ENCODE measurements around the gene GPALPP1. TPM values are rescaled to one million over a fixed set of nuclear protein-coding genes. Genes with fewer than 3 reads are reported as not detected.
A peak's percentile ranks its signal among the peaks of the same experiment; 100 is the strongest.

GPALPP1 gene
- total and polyA plus RNA-seq, 4 donors: 7.9 to 45.0 (median 13.0) TPM

DNA sequence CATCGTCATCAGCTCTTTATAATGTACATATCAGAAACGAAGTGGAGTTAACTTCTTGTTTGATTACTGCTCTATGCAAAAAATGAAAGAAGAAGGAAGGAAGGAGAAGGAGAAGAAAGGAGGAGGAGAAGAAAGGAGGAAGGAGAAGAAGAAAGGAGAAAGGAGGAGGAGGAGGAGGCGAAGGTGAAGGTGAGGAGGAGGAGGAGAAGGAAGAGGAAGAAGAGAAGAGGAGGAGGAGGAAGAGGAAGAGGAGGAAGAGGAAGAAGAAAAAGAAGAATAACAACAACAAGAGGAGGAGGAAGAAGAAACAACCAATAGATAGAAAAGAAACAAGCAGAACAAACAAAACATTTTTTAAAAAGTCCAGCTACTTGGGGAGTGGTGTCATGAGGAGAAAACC, 13.1 kb upstream of the GPALPP1 start:
- ATAC-seq (ENCODE audit: insufficient read depth, low FRiP score) (no peak), DNase-seq (no peak)
- Histone ChIP-seq H3K9me3 (ENCODE audit: control insufficient read depth in 4 of 4, insufficient read depth in 3 of 4, low read length in 3 of 4) (no peaks in the 10 kb centered on the region), H3K27me3 (ENCODE audit: control insufficient read depth in 3 of 3, insufficient read depth in 3 of 3, low read length in 2 of 3) (no peaks in the 10 kb centered on the region), H3K4me3 (no peak overlapping the region), H3K9ac (ENCODE audit: insufficient read depth in 1 of 2, low read length in 2 of 2) (no peak overlapping the region), H3K36me3 (ENCODE audit: control insufficient read depth in 4 of 4, insufficient read depth in 4 of 4, low read length in 4 of 4) (peaks cover 5 to 32% (median 17%) of the 10 kb centered on the region in 4 donors), H3K4me1 (ENCODE audit: control insufficient read depth in 5 of 5, insufficient read depth in 5 of 5, low read length in 5 of 5) (peaks cover 0 to 5% (median 0%) of the 10 kb centered on the region in 5 donors), H3K27ac (ENCODE audit: low read depth in 1 of 2, low read length in 1 of 2) (no peak overlapping the region)
- TF ChIP-seq, protein P1, sequence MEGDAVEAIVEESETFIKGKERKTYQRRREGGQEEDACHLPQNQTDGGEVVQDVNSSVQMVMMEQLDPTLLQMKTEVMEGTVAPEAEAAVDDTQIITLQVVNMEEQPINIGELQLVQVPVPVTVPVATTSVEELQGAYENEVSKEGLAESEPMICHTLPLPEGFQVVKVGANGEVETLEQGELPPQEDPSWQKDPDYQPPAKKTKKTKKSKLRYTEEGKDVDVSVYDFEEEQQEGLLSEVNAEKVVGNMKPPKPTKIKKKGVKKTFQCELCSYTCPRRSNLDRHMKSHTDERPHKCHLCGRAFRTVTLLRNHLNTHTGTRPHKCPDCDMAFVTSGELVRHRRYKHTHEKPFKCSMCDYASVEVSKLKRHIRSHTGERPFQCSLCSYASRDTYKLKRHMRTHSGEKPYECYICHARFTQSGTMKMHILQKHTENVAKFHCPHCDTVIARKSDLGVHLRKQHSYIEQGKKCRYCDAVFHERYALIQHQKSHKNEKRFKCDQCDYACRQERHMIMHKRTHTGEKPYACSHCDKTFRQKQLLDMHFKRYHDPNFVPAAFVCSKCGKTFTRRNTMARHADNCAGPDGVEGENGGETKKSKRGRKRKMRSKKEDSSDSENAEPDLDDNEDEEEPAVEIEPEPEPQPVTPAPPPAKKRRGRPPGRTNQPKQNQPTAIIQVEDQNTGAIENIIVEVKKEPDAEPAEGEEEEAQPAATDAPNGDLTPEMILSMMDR (IDR thresholded peaks at IDR 0.05; ENCODE audit: control extremely low read depth, extremely low read depth): no peak
- WGBS, 2 donors: 74 to 83% methylated on average over 3 of the region's 3 CpGs

DNA sequence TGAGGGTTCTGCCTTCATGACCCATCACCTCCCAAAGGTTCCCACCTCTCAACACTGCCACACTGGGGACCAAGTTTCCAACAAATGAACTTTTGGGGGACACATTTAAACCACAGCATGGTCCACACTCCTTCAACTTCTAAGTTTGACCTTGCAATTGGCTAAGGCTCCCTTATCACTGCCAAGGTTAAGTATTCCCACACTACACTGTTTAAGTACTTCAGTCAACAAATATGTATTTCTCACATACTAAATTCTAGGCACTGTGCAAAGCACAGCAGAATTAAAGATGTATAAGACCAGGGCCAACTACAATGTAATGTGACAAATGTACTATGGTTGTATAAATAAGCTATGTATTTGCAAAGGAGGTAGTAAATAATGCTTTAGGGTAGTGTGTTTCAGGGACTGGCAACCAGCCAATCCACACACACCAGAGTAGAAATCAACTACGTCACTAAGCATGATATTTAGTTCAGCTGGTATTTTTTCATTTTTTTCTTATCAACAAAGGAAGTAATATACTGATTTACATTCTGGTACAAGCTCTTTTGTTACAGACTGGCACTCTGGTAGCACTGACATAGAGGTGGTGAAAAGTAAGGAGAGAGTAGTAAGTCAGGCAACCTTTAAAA, 12.3 kb upstream of the GPALPP1 start:
- 64 to 66% methylated on average over 1 of the region's 1 CpG for WGBS, 2 donors
- Histone ChIP-seq H3K4me1 (ENCODE audit: control insufficient read depth in 5 of 5, insufficient read depth in 5 of 5, low read length in 5 of 5) (peaks cover 0 to 5% (median 0%) of the 10 kb centered on the region in 5 donors), H3K4me3 (no peak overlapping the region), H3K36me3 (ENCODE audit: control insufficient read depth in 4 of 4, insufficient read depth in 4 of 4, low read length in 4 of 4) (peaks cover 2 to 32% (median 17%) of the 10 kb centered on the region in 4 donors), H3K9ac (ENCODE audit: insufficient read depth in 1 of 2, low read length in 2 of 2) (no peak overlapping the region), H3K27me3 (ENCODE audit: control insufficient read depth in 3 of 3, insufficient read depth in 3 of 3, low read length in 2 of 3) (no peaks in the 10 kb centered on the region), H3K27ac (ENCODE audit: low read depth in 1 of 2, low read length in 1 of 2) (no peak overlapping the region), H3K9me3 (ENCODE audit: control insufficient read depth in 4 of 4, insufficient read depth in 3 of 4, low read length in 3 of 4) (no peaks in the 10 kb centered on the region)
- ATAC-seq (ENCODE audit: insufficient read depth, low FRiP score): no peak
- peak in 2 of 3 donors; percentile 27 to 33 for DNase-seq
- TF ChIP-seq, protein P1 (IDR thresholded peaks at IDR 0.05; ENCODE audit: control extremely low read depth, extremely low read depth): no peak

DNA sequence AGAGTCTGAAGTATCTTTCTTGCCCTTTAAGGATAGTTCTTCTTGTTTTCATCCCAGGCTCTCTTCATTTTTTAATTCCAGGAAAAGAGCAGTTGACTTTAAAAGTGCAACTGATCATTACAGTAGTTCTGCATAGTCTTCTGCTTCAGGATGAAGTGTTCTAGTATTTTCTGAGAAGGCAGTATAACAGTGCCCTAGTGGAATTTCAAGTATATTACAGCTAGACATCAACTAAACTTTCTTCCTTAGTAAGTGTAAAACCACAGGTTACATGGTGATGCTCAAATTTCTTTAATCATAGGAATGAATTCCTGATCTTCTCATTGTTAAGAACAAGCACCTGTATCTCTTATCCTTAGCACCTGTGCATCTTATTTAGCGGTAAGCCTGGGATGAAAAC, 11.0 kb upstream of the GPALPP1 start:
- ATAC-seq (ENCODE audit: insufficient read depth, low FRiP score): no peak
- Histone ChIP-seq H3K4me3 (no peak overlapping the region), H3K9me3 (ENCODE audit: control insufficient read depth in 4 of 4, insufficient read depth in 3 of 4, low read length in 3 of 4) (no peaks in the 10 kb centered on the region), H3K36me3 (ENCODE audit: control insufficient read depth in 4 of 4, insufficient read depth in 4 of 4, low read length in 4 of 4) (peaks cover 2 to 32% (median 17%) of the 10 kb centered on the region in 4 donors), H3K27ac (ENCODE audit: low read depth in 1 of 2, low read length in 1 of 2) (no peak overlapping the region), H3K9ac (ENCODE audit: insufficient read depth in 1 of 2, low read length in 2 of 2) (no peak overlapping the region), H3K27me3 (ENCODE audit: control insufficient read depth in 3 of 3, insufficient read depth in 3 of 3, low read length in 2 of 3) (no peaks in the 10 kb centered on the region), H3K4me1 (ENCODE audit: control insufficient read depth in 5 of 5, insufficient read depth in 5 of 5, low read length in 5 of 5) (peaks cover 0 to 8% (median 0%) of the 10 kb centered on the region in 5 donors)
- no peak for DNase-seq
- WGBS, 2 donors: 95 to 97% methylated on average over 1 of the region's 1 CpG
- TF ChIP-seq, protein P1 (IDR thresholded peaks at IDR 0.05; ENCODE audit: control extremely low read depth, extremely low read depth): no peak
